HepG2 (cell line): ENCODE measurements around the gene CA9. TPM values are rescaled to one million over a fixed set of nuclear protein-coding genes. Genes with fewer than 3 reads are reported as not detected.

ENCODE experiments used
- AHR ChIP-seq: IDR thresholded peaks from 2 replicates; pipeline ENCODE4 v1.6.1; 2018; ENCODE audit warnings: missing genetic modification reagents, missing compliant biosample characterization
- E2F5 ChIP-seq: sonication (generic); formaldehyde crosslinking; conservative IDR thresholded peaks from 2 replicates; pipeline ENCODE4 v1.4.0; 2020; ENCODE audit warnings: missing genetic modification reagents
- FOSL2 ChIP-seq: sonication (generic); formaldehyde crosslinking; IDR thresholded peaks from 2 replicates; pipeline ENCODE4 v1.4.0; 2020; ENCODE audit warnings: missing genetic modification reagents
- HCFC1 ChIP-seq: fragments of 150-350 bp; IDR thresholded peaks from 2 replicates; pipeline ENCODE4 v1.6.1; 2014; ENCODE audit warnings: low read depth, low read length
- KLF13 ChIP-seq: sonication (generic); formaldehyde crosslinking; IDR thresholded peaks from 2 replicates; pipeline ENCODE4 v1.4.0; 2020; ENCODE audit warnings: mild to moderate bottlenecking, missing genetic modification reagents
- LCORL ChIP-seq, 2 experiments: fragments of 450-650 bp in 1 of 2; sonication (generic) in 1 of 2; formaldehyde crosslinking in 1 of 2; IDR thresholded peaks; 2 replicates each; pipeline versions ENCODE4 v1.5.0 to v1.6.1; 2017 to 2020; ENCODE audit warnings: antibody characterized with exemption in 1 of 2, missing genetic modification reagents in 1 of 2
- MBD4 ChIP-seq: IDR thresholded peaks from 2 replicates; pipeline ENCODE4 v1.6.1; 2012; ENCODE audit warnings: low read length, inconsistent platforms, borderline replicate concordance
- PBX3 ChIP-seq: sonication (generic); formaldehyde crosslinking; IDR thresholded peaks from 2 replicates; pipeline ENCODE4 v1.8.1; 2023; ENCODE audit warnings: missing genetic modification reagents, inconsistent platforms, borderline replicate concordance
- PLRG1 ChIP-seq: fragments of 450-650 bp; conservative IDR thresholded peaks from 2 replicates; pipeline ENCODE4 v1.6.1; 2016
- POLR2AphosphoS5 ChIP-seq: IDR thresholded peaks from 2 replicates; pipeline ENCODE4 v1.6.1; 2012; ENCODE audit warnings: low read depth, low read length
- POLR2G ChIP-seq: fragments of 200-400 bp; formaldehyde crosslinking; IDR thresholded peaks from 2 replicates; pipeline ENCODE4 v1.6.1; 2018; ENCODE audit warnings: mild to moderate bottlenecking, low read depth, low read length, moderate library complexity
- RAD51 ChIP-seq: fragments of 450-650 bp; IDR thresholded peaks from 2 replicates; pipeline ENCODE4 v1.6.1; 2016; ENCODE audit warnings: borderline replicate concordance
- SP2 ChIP-seq: sonication (generic); formaldehyde crosslinking; IDR thresholded peaks from 2 replicates; pipeline ENCODE4 v1.5.1; 2020; ENCODE audit warnings: mild to moderate bottlenecking, missing genetic modification reagents
- ZNF17 ChIP-seq: sonication (generic); formaldehyde crosslinking; IDR thresholded peaks from 2 replicates; pipeline ENCODE4 v1.5.0; 2020; ENCODE audit warnings: mild to moderate bottlenecking, missing genetic modification reagents
- ZNF207 ChIP-seq: fragments of 450-650 bp; IDR thresholded peaks from 2 replicates; pipeline ENCODE4 v1.6.1; 2016; ENCODE audit warnings: antibody characterized with exemption, borderline replicate concordance
- ZNF232 ChIP-seq: sonication (generic); formaldehyde crosslinking; IDR thresholded peaks from 2 replicates; pipeline ENCODE4 v1.4.0; 2020; ENCODE audit warnings: missing genetic modification reagents, borderline replicate concordance
- ZNF333 ChIP-seq: sonication (generic); formaldehyde crosslinking; IDR thresholded peaks from 2 replicates; pipeline ENCODE4 v1.4.0; 2020; ENCODE audit warnings: mild to moderate bottlenecking, missing genetic modification reagents, borderline replicate concordance
- ZNF446 ChIP-seq: sonication (generic); formaldehyde crosslinking; IDR thresholded peaks from 2 replicates; pipeline ENCODE4 v1.5.0; 2020; ENCODE audit warnings: mild to moderate bottlenecking, missing genetic modification reagents
- ZNF552 ChIP-seq: sonication (generic); formaldehyde crosslinking; IDR thresholded peaks from 2 replicates; pipeline ENCODE4 v1.9.0; 2022; ENCODE audit warnings: missing genetic modification reagents, mild to moderate bottlenecking, borderline replicate concordance
- ZNF598 ChIP-seq: sonication (generic); formaldehyde crosslinking; IDR thresholded peaks from 2 replicates; pipeline ENCODE4 v1.5.1; 2020; ENCODE audit warnings: mild to moderate bottlenecking, missing genetic modification reagents, borderline replicate concordance
- ZNF780A ChIP-seq: sonication (generic); formaldehyde crosslinking; IDR thresholded peaks from 2 replicates; pipeline ENCODE4 v1.8.0; 2022; ENCODE audit warnings: mild to moderate bottlenecking, missing genetic modification reagents, moderate library complexity
- polyA plus RNA-seq, 8 experiments: library from polyadenylated mRNA; depleted of rRNA in 3 of 8; stranded (reverse) in 7 of 8; unstranded in 1 of 8; fragments of >200 nt; fragmentation: Illumina TruSeq in 4 of 8; extraction: Trizol in 4 of 8; gene quantifications; 2 replicates each; pipeline versions ENCODE4 v1.2.1 to v1.2.3, GENCODE V29; 2011 to 2016; ENCODE audit warnings: low read depth in 4 of 8, missing spikeins in 1 of 8, mixed read lengths in 1 of 8; ENCODE audit not compliant: insufficient read depth in 1 of 8
- total RNA-seq, 5 experiments: library from RNA; depleted of rRNA; stranded (reverse); fragments of >200 nt; fragmentation: Illumina TruSeq; extraction: Trizol; gene quantifications; 2 replicates each; pipeline ENCODE4 v1.2.3, GENCODE V29; 2016; ENCODE audit warnings: low read depth in 1 of 5
- TF ChIP-seq, protein P1 (sequence below): sonication (generic); formaldehyde crosslinking; IDR thresholded peaks from 2 replicates; pipeline ENCODE4 v1.4.0; 2020; ENCODE audit warnings: mild to moderate bottlenecking, missing genetic modification reagents
- TF ChIP-seq, protein P2 (sequence below): IDR thresholded peaks from 2 replicates; pipeline ENCODE4 v1.6.1; 2016; ENCODE audit warnings: low read depth, borderline replicate concordance
- TF ChIP-seq, protein P3 (sequence below): sonication (generic); formaldehyde crosslinking; IDR thresholded peaks from 2 replicates; pipeline ENCODE4 v1.4.0; 2020; ENCODE audit warnings: missing genetic modification reagents

CA9 gene
- total and polyA plus RNA-seq, 2 of the 13 experiments (the other 11 are each of a cell fraction or from before 2014, with no cell fraction given): 0.13 to 152 TPM

- TF ChIP-seq ZNF446 (CRISPR knock-in tag) (0 out of 2 replicates have a peak, but pooled peaks have one; percentile 21), E2F5 (CRISPR knock-in tag) (peak; percentile 98), ZNF598 (CRISPR knock-in tag) (peak; percentile 67; the same call in 1 of the 2 replicates), POLR2AphosphoS5 (peak; percentile 73), LCORL (IDR thresholded peaks at IDR 0.05) (no peak), LCORL (CRISPR knock-in tag; IDR thresholded peaks at IDR 0.05) (peak; percentile 83), AHR (CRISPR knock-in tag) (peak; percentile 48; the same call in 1 of the 2 replicates), ZNF780A (peak; percentile 98), POLR2G (peak; percentile 86), RAD51 (no peak), MBD4 (no peak), HCFC1 (no peak; the same call in 1 of the 2 replicates), ZNF552 (CRISPR knock-in tag) (peak; percentile 43; the same call in 1 of the 2 replicates), FOSL2 (CRISPR knock-in tag) (no peak), PLRG1 (no peak), PBX3 (CRISPR knock-in tag) (no peak; the same call in 1 of the 2 replicates), ZNF333 (CRISPR knock-in tag) (no peak; the same call in 1 of the 2 replicates), ZNF207 (no peak), ZNF17 (CRISPR knock-in tag) (no peak), KLF13 (CRISPR knock-in tag) (no peak), ZNF232 (CRISPR knock-in tag) (no peak), SP2 (CRISPR knock-in tag) (peak; percentile 47; the same call in 1 of the 2 replicates)
- TF ChIP-seq, protein P1, sequence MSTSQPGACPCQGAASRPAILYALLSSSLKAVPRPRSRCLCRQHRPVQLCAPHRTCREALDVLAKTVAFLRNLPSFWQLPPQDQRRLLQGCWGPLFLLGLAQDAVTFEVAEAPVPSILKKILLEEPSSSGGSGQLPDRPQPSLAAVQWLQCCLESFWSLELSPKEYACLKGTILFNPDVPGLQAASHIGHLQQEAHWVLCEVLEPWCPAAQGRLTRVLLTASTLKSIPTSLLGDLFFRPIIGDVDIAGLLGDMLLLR (CRISPR knock-in tag): no peak
- TF ChIP-seq, protein P2, sequence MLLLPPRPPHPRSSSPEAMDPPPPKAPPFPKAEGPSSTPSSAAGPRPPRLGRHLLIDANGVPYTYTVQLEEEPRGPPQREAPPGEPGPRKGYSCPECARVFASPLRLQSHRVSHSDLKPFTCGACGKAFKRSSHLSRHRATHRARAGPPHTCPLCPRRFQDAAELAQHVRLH (CRISPR knock-in tag): peak; percentile 91; the same call in 1 of the 2 replicates
- TF ChIP-seq, protein P3, sequence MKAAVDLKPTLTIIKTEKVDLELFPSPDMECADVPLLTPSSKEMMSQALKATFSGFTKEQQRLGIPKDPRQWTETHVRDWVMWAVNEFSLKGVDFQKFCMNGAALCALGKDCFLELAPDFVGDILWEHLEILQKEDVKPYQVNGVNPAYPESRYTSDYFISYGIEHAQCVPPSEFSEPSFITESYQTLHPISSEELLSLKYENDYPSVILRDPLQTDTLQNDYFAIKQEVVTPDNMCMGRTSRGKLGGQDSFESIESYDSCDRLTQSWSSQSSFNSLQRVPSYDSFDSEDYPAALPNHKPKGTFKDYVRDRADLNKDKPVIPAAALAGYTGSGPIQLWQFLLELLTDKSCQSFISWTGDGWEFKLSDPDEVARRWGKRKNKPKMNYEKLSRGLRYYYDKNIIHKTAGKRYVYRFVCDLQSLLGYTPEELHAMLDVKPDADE: 0 out of 2 replicates have a peak, but pooled peaks have one; percentile 43
Observed at GRCh38 chr9:35664531-35665470, 8.9 kb upstream of the CA9 start, which contains the start of gene ARHGEF39 (continued).
